Endothelial cell (in vitro differentiated cells): Measurements from ENCODE around the gene CIAO3. TPM values are rescaled to one million over a fixed set of nuclear protein-coding genes. Genes with fewer than 3 reads are reported as not detected.
A peak's percentile ranks its signal among the peaks of the same experiment; 100 is the strongest.

Experiments used
- DNase-seq: peaks from one replicate; pipeline ENCODE4 v3.0.0; 2021; ENCODE audit warnings: low spot score
- H3K27ac Mint-ChIP-seq: one replicate; pipeline ENCODE4 v1.8.0; 2021; ENCODE audit warnings: mixed read lengths, inconsistent platforms; ENCODE audit not compliant: unreplicated experiment
- H3K27me3 Mint-ChIP-seq: one replicate; pipeline ENCODE4 v1.8.0; 2021; ENCODE audit warnings: mild to moderate bottlenecking, moderate library complexity, mixed read lengths, inconsistent platforms; ENCODE audit not compliant: unreplicated experiment
- H3K36me3 Mint-ChIP-seq: one replicate; pipeline ENCODE4 v1.8.0; 2021; ENCODE audit warnings: mild to moderate bottlenecking, low read depth, mixed read lengths, inconsistent platforms; ENCODE audit not compliant: unreplicated experiment
- H3K4me1 Mint-ChIP-seq: one replicate; pipeline ENCODE4 v1.8.0; 2021; ENCODE audit warnings: mild to moderate bottlenecking, mixed read lengths, inconsistent platforms; ENCODE audit not compliant: unreplicated experiment
- H3K4me3 Mint-ChIP-seq: one replicate; pipeline ENCODE4 v1.8.0; 2021; ENCODE audit warnings: mild to moderate bottlenecking, mixed read lengths, inconsistent platforms; ENCODE audit not compliant: unreplicated experiment
- H3K9me3 Mint-ChIP-seq: one replicate; pipeline ENCODE4 v1.8.0; 2021; ENCODE audit warnings: mixed read lengths, inconsistent platforms; ENCODE audit not compliant: unreplicated experiment
- CTCF ChIP-seq: fragments of 200-600 bp; sonication (generic); IDR thresholded peaks from one replicate; pipeline ENCODE4 v1.5.0; 2021; ENCODE audit warnings: antibody characterized with exemption; ENCODE audit not compliant: unreplicated experiment
- total RNA-seq: library from RNA; stranded (reverse); fragmentation: NEBNext Ultra II Directional; extraction: Animal tissue kit (Norgen Biotek cat#: 25700); gene quantifications from one replicate; pipeline ENCODE4 v1.2.1, GENCODE V29; 2021; ENCODE audit not compliant: unreplicated experiment

The CIAO3 gene
- total RNA-seq, 1 donor from 2014 or later, result 51.0 TPM

GRCh38 chr16:685967-686366, 54.8 kb downstream of the CIAO3 start:
- Mint-ChIP-seq H3K36me3 (peaks cover 5% of the 10 kb centered on the region), H3K9me3 (no peaks in the 10 kb centered on the region), H3K27ac (no peak overlapping the region), H3K4me3 (no peak overlapping the region), H3K27me3 (peaks cover 14% of the 10 kb centered on the region), H3K4me1 (peaks cover 9% of the 10 kb centered on the region)
- TF ChIP-seq CTCF, result peak; percentile 45
- DNase-seq, result peak; percentile 62

- no peak for DNase-seq
- Mint-ChIP-seq H3K36me3 (peaks cover 5% of the 10 kb centered on the region), H3K4me1 (peaks cover 9% of the 10 kb centered on the region), H3K4me3 (no peak overlapping the region), H3K27ac (no peak overlapping the region), H3K9me3 (no peaks in the 10 kb centered on the region), H3K27me3 (peaks cover 14% of the 10 kb centered on the region)
- TF ChIP-seq CTCF, result no peak
These were observed 55.7 kb downstream of the CIAO3 start for GRCh38 chr16:684961-685696.

- TF ChIP-seq CTCF, result no peak
- peak; percentile 82 for DNase-seq
- no peak within 1 kb of the TSS for H3K27ac Mint-ChIP-seq
These were observed 56.6 kb downstream of the CIAO3 start, which contains the start of gene JMJD8 for GRCh38 chr16:684071-684794. TSS of gene JMJD8 (minus strand) at chr16:684334. CDS start at chr16:684319, 15 bp downstream.

GRCh38 chr16:683396-684070, 57.3 kb downstream of the CIAO3 start:
- no peak for TF ChIP-seq CTCF
- Mint-ChIP-seq H3K9me3 (no peaks in the 10 kb centered on the region), H3K4me3 (peak overlapping the region; percentile 47), H3K36me3 (peaks cover 5% of the 10 kb centered on the region), H3K4me1 (peaks cover 6% of the 10 kb centered on the region), H3K27me3 (peaks cover 14% of the 10 kb centered on the region), H3K27ac (no peak overlapping the region)
- no peak for DNase-seq

More at GRCh38 chr16:684071-684794, 56.6 kb downstream of the CIAO3 start, which contains the start of gene JMJD8:
- peaks cover 5% of the 10 kb centered on the region for H3K36me3 Mint-ChIP-seq
- H3K4me3 Mint-ChIP-seq, result peak within 1 kb of the TSS; percentile 47
- no peaks in the 10 kb centered on the region for H3K9me3 Mint-ChIP-seq
- peaks cover 15% of the 10 kb centered on the region for H3K27me3 Mint-ChIP-seq
- peaks cover 6% of the 10 kb centered on the region for H3K4me1 Mint-ChIP-seq
